HG02623 (cell line): ENCODE measurements around the gene MTMR12.
"Not testable (repeated sequence)": the region's sequence is repeated elsewhere in the genome, so short reads cannot be mapped to it uniquely, and the experiment has no call there.

ENCODE experiments used
- ATAC-seq: cut with Tn5 transposase; IDR thresholded peaks from one replicate; pipeline ENCODE4 v1.9.1; 2021; ENCODE audit warnings: moderate library complexity; ENCODE audit not compliant: unreplicated experiment

Gene MTMR12

GRCh38 chr5:32301891-32302290, 10.8 kb downstream of the MTMR12 start:
- ATAC-seq, result no peak

GRCh38 chr5:32299059-32299677, 13.6 kb downstream of the MTMR12 start:
- ATAC-seq, result no peak

- ATAC-seq, result peak; percentile 51
These were observed 14.7 kb downstream of the MTMR12 start for GRCh38 chr5:32298059-32298415.

GRCh38 chr5:32297181-32298058, 15.3 kb downstream of the MTMR12 start:
- ATAC-seq, result no peak

GRCh38 chr5:32295966-32296772, 16.6 kb downstream of the MTMR12 start:
- ATAC-seq, result not testable (repeated sequence)

- ATAC-seq, result no peak
These were observed 21.1 kb downstream of the MTMR12 start for GRCh38 chr5:32291591-32291990.

- ATAC-seq, result peak; percentile 57
These were observed 21.8 kb downstream of the MTMR12 start for GRCh38 chr5:32290922-32291321.

- not testable (repeated sequence) for ATAC-seq
These were observed 22.2 kb downstream of the MTMR12 start for GRCh38 chr5:32290501-32290900.

- not testable (repeated sequence) for ATAC-seq
These were observed 22.8 kb downstream of the MTMR12 start for GRCh38 chr5:32289986-32290385.

- ATAC-seq, result not testable (repeated sequence)
These were observed 24.6 kb downstream of the MTMR12 start for GRCh38 chr5:32288135-32288534.

- ATAC-seq, result not testable (repeated sequence)
These were observed 25.2 kb downstream of the MTMR12 start for GRCh38 chr5:32287525-32287924.

- no peak for ATAC-seq
These were observed 27.1 kb downstream of the MTMR12 start for GRCh38 chr5:32285510-32286138.

GRCh38 chr5:32283539-32284377, 29.0 kb downstream of the MTMR12 start:
- peak; percentile 31 for ATAC-seq

GRCh38 chr5:32283061-32283460, 29.7 kb downstream of the MTMR12 start:
- no peak for ATAC-seq

GRCh38 chr5:32282633-32283032, 30.1 kb downstream of the MTMR12 start:
- ATAC-seq, result no peak

GRCh38 chr5:32281378-32282133, 31.2 kb downstream of the MTMR12 start:
- not testable (repeated sequence) for ATAC-seq

GRCh38 chr5:32280656-32281081, 32.1 kb downstream of the MTMR12 start:
- peak; percentile 92 for ATAC-seq

GRCh38 chr5:32279786-32280185, 33.0 kb downstream of the MTMR12 start:
- ATAC-seq, result no peak

GRCh38 chr5:32279223-32279622, 33.5 kb downstream of the MTMR12 start:
- no peak for ATAC-seq
